Kidney epithelial cell (primary cell): ENCODE data around the gene WDR46. TPM values are rescaled to one million over a fixed set of nuclear protein-coding genes. Genes with fewer than 3 reads are reported as not detected.

Experiments
- DNase-seq: peaks from one replicate; pipeline ENCODE4 v3.0.0-alpha.2; 2010; ENCODE audit warnings: low read depth
- H3K27me3 ChIP-seq: 2 replicates; pipeline ENCODE4 v1.6.0; 2011; ENCODE audit warnings: low read length; ENCODE audit not compliant: control insufficient read depth, insufficient read depth
- H3K36me3 ChIP-seq: 2 replicates; pipeline ENCODE4 v1.5.1; 2011; ENCODE audit warnings: low read length; ENCODE audit not compliant: control insufficient read depth, insufficient read depth
- H3K4me3 ChIP-seq: 2 replicates; pipeline ENCODE4 v1.5.1; 2011; ENCODE audit warnings: low read depth, mild to moderate bottlenecking, control low read depth, low read length
- total RNA-seq: library from RNA; depleted of rRNA; stranded (reverse); fragments of >200 nt; gene quantifications from 2 replicates; pipeline ENCODE4 v1.2.3, GENCODE V29; 2015
- TF ChIP-seq, protein P1 (sequence below): IDR thresholded peaks from 2 replicates; pipeline ENCODE4 v1.5.1; 2011; ENCODE audit warnings: mild to moderate bottlenecking, moderate library complexity, low read length, control low read depth, inconsistent platforms; ENCODE audit not compliant: insufficient read depth, poor library complexity, severe bottlenecking

WDR46 gene
- total RNA-seq, 1 donor from 2014 or later, result 53.2 TPM

GRCh38 chr6:33318426-33319073, 29.5 kb upstream of the WDR46 start:
- H3K36me3 ChIP-seq, result peaks cover 8% of the 10 kb centered on the region
- TF ChIP-seq, protein P1, sequence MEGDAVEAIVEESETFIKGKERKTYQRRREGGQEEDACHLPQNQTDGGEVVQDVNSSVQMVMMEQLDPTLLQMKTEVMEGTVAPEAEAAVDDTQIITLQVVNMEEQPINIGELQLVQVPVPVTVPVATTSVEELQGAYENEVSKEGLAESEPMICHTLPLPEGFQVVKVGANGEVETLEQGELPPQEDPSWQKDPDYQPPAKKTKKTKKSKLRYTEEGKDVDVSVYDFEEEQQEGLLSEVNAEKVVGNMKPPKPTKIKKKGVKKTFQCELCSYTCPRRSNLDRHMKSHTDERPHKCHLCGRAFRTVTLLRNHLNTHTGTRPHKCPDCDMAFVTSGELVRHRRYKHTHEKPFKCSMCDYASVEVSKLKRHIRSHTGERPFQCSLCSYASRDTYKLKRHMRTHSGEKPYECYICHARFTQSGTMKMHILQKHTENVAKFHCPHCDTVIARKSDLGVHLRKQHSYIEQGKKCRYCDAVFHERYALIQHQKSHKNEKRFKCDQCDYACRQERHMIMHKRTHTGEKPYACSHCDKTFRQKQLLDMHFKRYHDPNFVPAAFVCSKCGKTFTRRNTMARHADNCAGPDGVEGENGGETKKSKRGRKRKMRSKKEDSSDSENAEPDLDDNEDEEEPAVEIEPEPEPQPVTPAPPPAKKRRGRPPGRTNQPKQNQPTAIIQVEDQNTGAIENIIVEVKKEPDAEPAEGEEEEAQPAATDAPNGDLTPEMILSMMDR, result no peak
- peak overlapping the region; percentile 55 for H3K4me3 ChIP-seq
- no peaks in the 10 kb centered on the region for H3K27me3 ChIP-seq
- no peak for DNase-seq

- DNase-seq, result peak; percentile 96
- H3K4me3 ChIP-seq, result peak within 1 kb of the TSS; percentile 55
- TF ChIP-seq, protein P1, result no peak
- H3K27me3 ChIP-seq, result no peaks in the 10 kb centered on the region
- H3K36me3 ChIP-seq, result peaks cover 8% of the 10 kb centered on the region
Measured at GRCh38 chr6:33317669-33318425, 28.8 kb upstream of the WDR46 start, which contains the start of gene ZBTB22. Gene ZBTB22 (minus strand): TSS chr6:33317744. CDS start chr6:33316916, 828 bp downstream.

- no peak for DNase-seq
- H3K4me3 ChIP-seq, result peak overlapping the region; percentile 55
- TF ChIP-seq, protein P1, result no peak
- peaks cover 8% of the 10 kb centered on the region for H3K36me3 ChIP-seq
- no peaks in the 10 kb centered on the region for H3K27me3 ChIP-seq
Measured at GRCh38 chr6:33317419-33317668, 28.3 kb upstream of the WDR46 start.

GRCh38 chr6:33316603-33317418, 27.8 kb upstream of the WDR46 start:
- peaks cover 8% of the 10 kb centered on the region for H3K36me3 ChIP-seq
- DNase-seq, result no peak
- H3K4me3 ChIP-seq, result peak overlapping the region; percentile 55
- TF ChIP-seq, protein P1, result no peak
- H3K27me3 ChIP-seq, result no peaks in the 10 kb centered on the region

DNA sequence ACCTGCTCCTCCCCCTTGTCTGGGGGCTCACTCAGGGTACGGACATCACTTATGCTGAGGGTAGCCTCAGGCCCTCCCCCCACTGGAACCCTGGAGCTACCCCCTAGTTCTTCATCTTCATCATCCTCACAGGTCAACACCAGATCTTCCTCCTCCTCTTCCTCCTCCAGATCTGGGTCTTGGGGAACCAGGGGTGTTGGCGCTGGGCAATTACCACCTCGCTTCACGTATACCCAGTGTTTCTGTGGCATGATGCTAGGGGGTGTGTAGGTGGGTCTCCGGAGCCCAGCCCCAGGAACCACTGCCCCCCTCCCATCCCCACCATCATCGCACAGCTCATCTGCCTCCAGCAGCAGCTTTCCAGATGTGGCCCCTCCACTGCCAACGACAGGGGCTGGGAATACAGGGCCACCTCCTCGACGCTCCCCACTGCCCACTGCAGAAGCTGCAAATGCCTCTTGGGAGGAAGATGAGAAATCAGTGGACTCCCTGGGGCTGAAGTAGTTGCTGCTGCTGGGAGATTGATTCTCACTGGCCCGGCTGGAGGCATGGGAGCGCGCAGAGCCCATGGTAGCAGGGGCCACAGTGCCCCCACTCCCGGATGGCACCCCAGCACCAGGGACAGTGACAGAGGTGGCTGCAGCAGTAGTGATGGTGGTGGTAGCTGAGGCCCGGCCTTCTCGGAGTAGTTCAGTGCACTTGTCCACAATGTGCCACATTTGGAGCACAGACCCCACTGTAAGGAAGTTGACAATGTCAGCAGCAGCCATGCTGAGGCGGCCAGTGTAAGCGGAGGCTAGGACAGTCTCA, 27.0 kb upstream of the WDR46 start:
- no peak overlapping the region for H3K4me3 ChIP-seq
- DNase-seq, result no peak
- H3K36me3 ChIP-seq, result peaks cover 8% of the 10 kb centered on the region
- TF ChIP-seq, protein P1, result no peak
- no peaks in the 10 kb centered on the region for H3K27me3 ChIP-seq
